Gastrocnemius medialis (tissue), 4 donors: ENCODE measurements around the gene SPIRE1. TPM values are rescaled to one million over a fixed set of nuclear protein-coding genes. Genes with fewer than 3 reads are reported as not detected.

Experiments used
- ATAC-seq, 2 donors: fragments of 150-250 bp; one replicate each; pipeline ENCODE4 v1.9.1; 2016
- DNase-seq, 2 donors: peaks; one replicate each; pipeline ENCODE4 v3.0.0-alpha.2; 2019
- H3K27ac ChIP-seq, 4 donors: fragments of 200-600 bp; sonication (generic); 1 replicate in 1 of 4; 2 replicates in 3 of 4; pipeline ENCODE4 v1.5.1; 2016 to 2018; ENCODE audit warnings: mild to moderate bottlenecking in 2 of 4, moderate library complexity in 1 of 4
- H3K27me3 ChIP-seq, 3 donors: fragments of 200-600 bp; sonication (generic) in 2 of 3; 1 replicate in 1 of 3; 2 replicates in 2 of 3; pipeline versions ENCODE4 v1.5.1 to v1.6.0; 2016 to 2019; ENCODE audit warnings: mild to moderate bottlenecking in 1 of 3, moderate library complexity in 1 of 3
- H3K36me3 ChIP-seq, 2 donors: fragments of 200-600 bp; sonication (generic) in 1 of 2; one replicate each; pipeline ENCODE4 v1.5.1; 2017 to 2018
- H3K4me1 ChIP-seq, 2 donors: fragments of 200-600 bp; sonication (generic) in 1 of 2; one replicate each; pipeline ENCODE4 v1.5.1; 2016 to 2017; ENCODE audit warnings: mild to moderate bottlenecking in 2 of 2
- H3K4me3 ChIP-seq, 4 donors: fragments of 200-600 bp; sonication (generic) in 3 of 4; 1 replicate in 1 of 4; 2 replicates in 3 of 4; pipeline ENCODE4 v1.5.1; 2016 to 2019; ENCODE audit warnings: mild to moderate bottlenecking in 2 of 4
- H3K9me3 ChIP-seq, 3 donors: fragments of 200-600 bp; sonication (generic) in 2 of 3; 1 replicate in 1 of 3; 2 replicates in 2 of 3; pipeline ENCODE4 v1.5.1; 2016 to 2019
- CTCF ChIP-seq, 5 experiments: fragments of 450-650 bp in 3 of 5; fragments of 200-600 bp in 2 of 5; sonication (generic) in 2 of 5; IDR thresholded peaks in 4 of 5; conservative IDR thresholded peaks in 1 of 5; 1 replicate in 4 of 5; 2 replicates in 1 of 5; pipeline ENCODE4 v1.5.1; 2016 to 2019; ENCODE audit warnings: antibody characterized with exemption in 5 of 5, mild to moderate bottlenecking in 3 of 5, moderate library complexity in 3 of 5
- POLR2A ChIP-seq, 2 donors: fragments of 450-650 bp; IDR thresholded peaks; one replicate each; pipeline ENCODE4 v1.6.1; 2017; ENCODE audit warnings: antibody characterized with exemption in 2 of 2, mild to moderate bottlenecking in 2 of 2, moderate library complexity in 2 of 2
- in situ Hi-C, 4 donors: fragments of 200-750 bp; cut with MboI; loops; one replicate each; pipeline versions ENCODE4 v1.15.0 to v1.8.0; 2017; ENCODE audit warnings: low sequenced_read_pairs in 4 of 4
- intact Hi-C: fragments of 100-400 bp; cut with DNase I; formaldehyde crosslinking; loops from one replicate; pipeline ENCODE4 v1.15.1; 2023; ENCODE audit warnings: low total_unique reads
- total RNA-seq, 4 donors: library from RNA; depleted of rRNA; stranded (reverse); fragments of >200 nt; gene quantifications; one replicate each; pipeline versions ENCODE4 v1.1.0 to v1.2.3, GENCODE V29; 2016

Gene SPIRE1
- total RNA-seq, 4 donors from 2014 or later, result 48.3 to 82.7 (median 55.1) TPM

- intact Hi-C loops (no loop called here), in situ Hi-C loops (no loop called here)
- DNase-seq (no peak), ATAC-seq (no peak)
- H3K27me3 ChIP-seq, result no peaks in the 10 kb centered on the region
- no peak overlapping the region for H3K4me3 ChIP-seq
- TF ChIP-seq CTCF (IDR thresholded peaks at IDR 0.05 in 4 of 5, conservative IDR thresholded peaks at IDR 0.05 in 1 of 5), result no peak
- no peak for TF ChIP-seq POLR2A (IDR thresholded peaks at IDR 0.05)
- H3K27ac ChIP-seq, result no peak overlapping the region
- no peaks in the 10 kb centered on the region for H3K9me3 ChIP-seq
- no peaks in the 10 kb centered on the region for H3K36me3 ChIP-seq
- H3K4me1 ChIP-seq, result peaks cover 16% of the 10 kb centered on the region in 2 donors
These were observed 57.9 kb downstream of the SPIRE1 start for GRCh38 chr18:12599966-12600365.

- H3K9me3 ChIP-seq, result no peaks in the 10 kb centered on the region
- peaks cover 16% of the 10 kb centered on the region in 2 donors for H3K4me1 ChIP-seq
- no peak overlapping the region for H3K4me3 ChIP-seq
- H3K27ac ChIP-seq, result no peak overlapping the region
- TF ChIP-seq CTCF (IDR thresholded peaks at IDR 0.05 in 4 of 5, conservative IDR thresholded peaks at IDR 0.05 in 1 of 5) (no peak), POLR2A (IDR thresholded peaks at IDR 0.05) (no peak)
- H3K27me3 ChIP-seq, result no peaks in the 10 kb centered on the region
- no peaks in the 10 kb centered on the region for H3K36me3 ChIP-seq
- in situ Hi-C loops (no loop called here), intact Hi-C loops (no loop called here)
- no peak for DNase-seq
- ATAC-seq, result peak; percentile 48 to 69
These were observed 58.4 kb downstream of the SPIRE1 start for GRCh38 chr18:12599543-12599942.

GRCh38 chr18:12598181-12598930 is 59.6 kb downstream of the SPIRE1 start:
- in situ Hi-C loops, result no loop called here
- intact Hi-C loops, result no loop called here
- H3K27ac ChIP-seq, result no peak overlapping the region
- DNase-seq, result no peak
- TF ChIP-seq POLR2A (IDR thresholded peaks at IDR 0.05) (no peak), CTCF (IDR thresholded peaks at IDR 0.05 in 4 of 5, conservative IDR thresholded peaks at IDR 0.05 in 1 of 5) (no peak)
- H3K9me3 ChIP-seq, result no peaks in the 10 kb centered on the region
- no peak overlapping the region for H3K4me3 ChIP-seq
- H3K36me3 ChIP-seq, result no peaks in the 10 kb centered on the region
- peaks cover 16% of the 10 kb centered on the region in 2 donors for H3K4me1 ChIP-seq
- H3K27me3 ChIP-seq, result no peaks in the 10 kb centered on the region
- ATAC-seq, result no peak

- no peak overlapping the region for H3K27ac ChIP-seq
These were observed 60.1 kb downstream of the SPIRE1 start for GRCh38 chr18:12597760-12598159.

More at GRCh38 chr18:12597760-12598159, 60.1 kb downstream of the SPIRE1 start:
- no peak overlapping the region for H3K4me3 ChIP-seq
- DNase-seq, result peak in 1 of 2 donors; percentile 24
- no peaks in the 10 kb centered on the region for H3K9me3 ChIP-seq
- H3K4me1 ChIP-seq, result peaks cover 16% of the 10 kb centered on the region in 2 donors
- in situ Hi-C loops, result no loop called here
- intact Hi-C loops, result no loop called here
- no peaks in the 10 kb centered on the region for H3K27me3 ChIP-seq
- no peak for TF ChIP-seq POLR2A (IDR thresholded peaks at IDR 0.05)
- no peak for TF ChIP-seq CTCF (IDR thresholded peaks at IDR 0.05 in 4 of 5, conservative IDR thresholded peaks at IDR 0.05 in 1 of 5)
- H3K36me3 ChIP-seq, result no peaks in the 10 kb centered on the region
- peak; percentile 40 to 74 for ATAC-seq
